Right hindlimb (tissue), 1 donor: ENCODE measurements around the gene OR52N5.

Experiments
- DNase-seq: peaks from one replicate; pipeline ENCODE4 v3.0.0-alpha.2; 2018

Gene OR52N5

GRCh38 chr11:5783255-5783654 is at the start of gene OR52N5:
OR52N5 (minus strand) TSS chr11:5783355; CDS start chr11:5778634, 4,721 bp downstream.
- DNase-seq = no peak

- no peak for DNase-seq
Measured at GRCh38 chr11:5831196-5831829, 48.2 kb upstream of the OR52N5 start.

GRCh38 chr11:5818245-5818886 is 35.2 kb upstream of the OR52N5 start:
- no peak for DNase-seq

GRCh38 chr11:5815534-5815933 is 32.4 kb upstream of the OR52N5 start:
- no peak for DNase-seq

- DNase-seq = no peak
Measured at GRCh38 chr11:5809905-5810795, 27.0 kb upstream of the OR52N5 start.

- DNase-seq = no peak
Measured at GRCh38 chr11:5809122-5809519, 26.0 kb upstream of the OR52N5 start.

- peak; percentile 73 for DNase-seq
Measured at GRCh38 chr11:5808500-5809121, 25.5 kb upstream of the OR52N5 start, which contains the start of gene OR52N2. OR52N2 (plus strand) TSS chr11:5808924; CDS start chr11:5820336, 11,412 bp downstream.

- no peak for DNase-seq
Measured at GRCh38 chr11:5807580-5807979, 24.4 kb upstream of the OR52N5 start.

GRCh38 chr11:5803982-5804381 is 20.8 kb upstream of the OR52N5 start:
- no peak for DNase-seq

- no peak for DNase-seq
Measured at GRCh38 chr11:5796541-5796940, 13.4 kb upstream of the OR52N5 start.

- no peak for DNase-seq
Measured at GRCh38 chr11:5791165-5791564, 8.0 kb upstream of the OR52N5 start, which contains the start of gene OR52N1. OR52N1 (minus strand) TSS chr11:5791265; CDS start chr11:5788816, 2,449 bp downstream.

- DNase-seq = no peak
Measured at GRCh38 chr11:5767056-5767455, 16.1 kb downstream of the OR52N5 start.

- DNase-seq = no peak
Measured at GRCh38 chr11:5753943-5754342, 29.2 kb downstream of the OR52N5 start, which contains the start of gene OR52N4. OR52N4 (plus strand) TSS chr11:5754243; CDS start chr11:5754741, 498 bp downstream.

- no peak for DNase-seq
Measured at GRCh38 chr11:5749836-5750235, 33.3 kb downstream of the OR52N5 start.

- DNase-seq = no peak
Measured at GRCh38 chr11:5746614-5747013, 36.5 kb downstream of the OR52N5 start.

- no peak for DNase-seq
Measured at GRCh38 chr11:5738431-5738830, 44.7 kb downstream of the OR52N5 start.

GRCh38 chr11:5737670-5738392 is 45.3 kb downstream of the OR52N5 start:
- DNase-seq = no peak

- no peak for DNase-seq
Measured at GRCh38 chr11:5737091-5737490, 46.1 kb downstream of the OR52N5 start.

GRCh38 chr11:5736396-5736795 is 46.8 kb downstream of the OR52N5 start, which contains the start of gene OR56B1:
OR56B1 (plus strand) TSS chr11:5736448; CDS start chr11:5736517, 69 bp downstream.
- DNase-seq = no peak

- no peak for DNase-seq
Measured at GRCh38 chr11:5727691-5728090, 55.5 kb downstream of the OR52N5 start.

- no peak for DNase-seq
Measured at GRCh38 chr11:5726351-5726750, 56.8 kb downstream of the OR52N5 start.
